Esophagus mucosa (tissue), 1 donor: ENCODE results near the gene AFF1. TPM values are rescaled to one million over a fixed set of nuclear protein-coding genes. Genes with fewer than 3 reads are reported as not detected.
A peak's percentile ranks its signal among the peaks of the same experiment; 100 is the strongest.

Experiments used
- ATAC-seq: fragments of 200-7000 bp; cut with Tn5 transposase; one replicate; pipeline ENCODE4 v1.9.1; 2020
- total RNA-seq: library from RNA; stranded (reverse); gene quantifications from one replicate; pipeline ENCODE4 v1.2.4, GENCODE V29; 2023
- donor health status: DM: yes; HTN: yes; CAD: no.

The AFF1 gene
- 39.8 TPM for total RNA-seq

GRCh38 chr4:86934771-86935565, at the start of gene AFF1:
Gene AFF1 (plus strand): TSS chr4:86935011. CDS start chr4:86948534, 13,523 bp downstream.
- peak; percentile 92 for ATAC-seq

- peak; percentile 4 for ATAC-seq
Measured at GRCh38 chr4:86890790-86891189, 44.0 kb upstream of the AFF1 start.

GRCh38 chr4:86891762-86892635, 42.8 kb upstream of the AFF1 start, which contains the start of gene C4orf36:
Gene C4orf36 (minus strand): TSS chr4:86892422. CDS start chr4:86891520, 902 bp downstream.
- ATAC-seq: peak; percentile 95

- no peak for ATAC-seq
Measured at GRCh38 chr4:86892636-86892960, 42.2 kb upstream of the AFF1 start.

GRCh38 chr4:86893136-86893535, 41.7 kb upstream of the AFF1 start:
- ATAC-seq: no peak

GRCh38 chr4:86894455-86894854, 40.4 kb upstream of the AFF1 start:
- no peak for ATAC-seq

GRCh38 chr4:86895692-86896488, 38.9 kb upstream of the AFF1 start:
- peak; percentile 23 for ATAC-seq

GRCh38 chr4:86896596-86896995, 38.2 kb upstream of the AFF1 start:
- ATAC-seq: no peak

- ATAC-seq: no peak
Measured at GRCh38 chr4:86898562-86898961, 36.2 kb upstream of the AFF1 start.

GRCh38 chr4:86901864-86902263, 32.9 kb upstream of the AFF1 start:
- no peak for ATAC-seq

GRCh38 chr4:86908251-86908657, 26.6 kb upstream of the AFF1 start:
- no peak for ATAC-seq

GRCh38 chr4:86909546-86910295, 25.1 kb upstream of the AFF1 start:
- ATAC-seq: no peak

- no peak for ATAC-seq
Measured at GRCh38 chr4:86910369-86910768, 24.4 kb upstream of the AFF1 start.

- no peak for ATAC-seq
Measured at GRCh38 chr4:86910820-86911684, 23.8 kb upstream of the AFF1 start.

GRCh38 chr4:86916392-86916791, 18.4 kb upstream of the AFF1 start:
- ATAC-seq: no peak

GRCh38 chr4:86917212-86918039, 17.4 kb upstream of the AFF1 start:
- no peak for ATAC-seq

- ATAC-seq: no peak
Measured at GRCh38 chr4:86918539-86919072, 16.2 kb upstream of the AFF1 start.

- no peak for ATAC-seq
Measured at GRCh38 chr4:86919561-86920223, 15.1 kb upstream of the AFF1 start.

GRCh38 chr4:86921608-86922252, 13.1 kb upstream of the AFF1 start:
- no peak for ATAC-seq
